ENCODE data around the gene HMGXB3.

The HMGXB3 gene

DNA sequence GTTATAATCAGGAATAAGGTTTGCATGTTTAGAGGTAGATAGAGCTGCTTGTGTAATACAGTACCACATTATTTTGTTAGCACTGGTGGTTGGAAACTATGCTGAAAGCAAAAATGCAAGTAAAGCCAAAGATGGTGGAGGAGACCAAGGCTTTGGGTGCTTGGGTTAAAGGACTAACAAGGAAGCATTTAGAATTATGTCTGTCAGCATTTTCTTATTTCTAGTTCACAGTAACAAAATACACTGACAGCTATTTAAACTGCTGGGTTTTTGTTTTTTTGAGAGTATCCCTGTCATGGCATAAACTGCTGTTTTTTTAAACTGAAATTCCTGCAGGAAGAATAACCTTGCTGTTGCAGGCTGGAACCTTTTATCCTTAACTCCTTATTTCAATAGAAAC lies 6.5 kb downstream of the HMGXB3 start:
- Histone ChIP-seq H3K9me3 (ENCODE audit: control insufficient read depth, insufficient read depth, low read length) (no peaks in the 10 kb centered on the region), H3K27ac (ENCODE audit: low read depth, low read length) (no peak overlapping the region), H3K27me3 (ENCODE audit: control insufficient read depth, insufficient read depth, low read length) (no peaks in the 10 kb centered on the region), H3K9ac (ENCODE audit: low read depth, low read length) (no peak overlapping the region), H3K4me1 (ENCODE audit: control insufficient read depth, insufficient read depth, low read length) (peaks cover under 1% of the 10 kb centered on the region; the same call in 1 of the 2 replicates), H3K36me3 (ENCODE audit: control insufficient read depth, insufficient read depth, low read length) (peaks cover 76% of the 10 kb centered on the region), H3K4me3 (ENCODE audit: low read depth, low read length) (no peak overlapping the region)

DNA sequence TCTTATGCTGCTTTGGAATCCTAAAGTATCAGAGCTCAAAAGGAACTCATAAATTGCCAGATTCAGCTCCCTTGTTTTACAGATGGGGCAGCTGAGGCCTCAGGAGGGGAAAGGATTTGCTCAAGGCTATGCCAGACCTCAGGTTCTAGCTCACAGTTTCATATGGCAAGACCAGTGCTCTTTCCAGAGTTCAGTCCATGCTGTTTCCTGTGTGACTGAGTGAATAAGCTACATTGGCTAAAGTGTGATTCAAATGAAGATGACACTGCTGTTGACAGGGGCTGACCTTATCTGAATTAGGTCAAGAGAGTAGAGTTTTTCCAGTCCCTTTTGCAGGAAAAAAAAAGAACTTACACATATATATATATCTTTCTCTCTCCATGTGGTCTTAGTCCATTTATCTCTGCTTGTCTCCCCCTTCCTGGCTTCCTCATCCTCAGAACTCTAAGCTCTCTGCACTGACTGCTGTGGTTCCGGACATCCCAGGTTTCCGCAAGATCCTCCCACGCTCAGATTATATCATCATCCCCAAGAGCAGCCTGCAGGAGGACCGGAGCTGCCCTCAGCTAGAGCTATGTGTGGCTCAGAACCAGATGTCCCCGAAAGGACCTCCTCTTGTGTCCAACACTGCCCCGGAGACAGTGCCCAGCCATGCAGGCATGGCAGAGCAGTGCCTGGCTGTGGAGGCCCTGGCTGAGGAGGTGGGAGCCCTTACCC lies 9.3 kb downstream of the HMGXB3 start:
- H3K27me3 ChIP-seq (ENCODE audit: control insufficient read depth, insufficient read depth, low read length): no peaks in the 10 kb centered on the region
- no peak overlapping the region for H3K9ac ChIP-seq (ENCODE audit: low read depth, low read length)
- peaks cover 93% of the 10 kb centered on the region for H3K36me3 ChIP-seq (ENCODE audit: control insufficient read depth, insufficient read depth, low read length)
- no peaks in the 10 kb centered on the region for H3K9me3 ChIP-seq (ENCODE audit: control insufficient read depth, insufficient read depth, low read length)
- H3K4me1 ChIP-seq (ENCODE audit: control insufficient read depth, insufficient read depth, low read length): no peaks in the 10 kb centered on the region
- no peak overlapping the region for H3K27ac ChIP-seq (ENCODE audit: low read depth, low read length)
- H3K4me3 ChIP-seq (ENCODE audit: low read depth, low read length): no peak overlapping the region

DNA sequence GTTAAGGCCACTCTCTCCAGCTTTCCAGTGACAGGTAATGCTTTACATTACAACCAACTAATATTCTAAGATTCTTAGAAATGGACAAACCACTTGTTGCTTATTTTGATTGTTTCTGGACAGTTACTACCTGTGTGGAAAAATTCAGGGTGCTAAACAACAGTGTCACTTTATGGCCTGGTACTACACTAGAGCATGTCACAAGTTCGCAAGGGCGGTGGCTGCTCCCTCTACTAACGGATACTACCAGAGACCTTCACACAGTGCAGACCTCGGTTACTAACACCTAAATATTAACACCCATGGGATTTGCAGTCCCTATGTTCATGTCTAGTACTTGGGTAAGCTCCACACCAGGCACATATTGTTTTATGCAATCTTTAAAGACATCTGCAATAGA lies 13.4 kb downstream of the HMGXB3 start:
- Histone ChIP-seq H3K27me3 (ENCODE audit: control insufficient read depth, insufficient read depth, low read length) (no peaks in the 10 kb centered on the region), H3K9me3 (ENCODE audit: control insufficient read depth, insufficient read depth, low read length) (no peaks in the 10 kb centered on the region), H3K9ac (ENCODE audit: low read depth, low read length) (no peak overlapping the region), H3K4me1 (ENCODE audit: control insufficient read depth, insufficient read depth, low read length) (no peaks in the 10 kb centered on the region), H3K27ac (ENCODE audit: low read depth, low read length) (no peak overlapping the region), H3K4me3 (ENCODE audit: low read depth, low read length) (no peak overlapping the region), H3K36me3 (ENCODE audit: control insufficient read depth, insufficient read depth, low read length) (peaks cover 93% of the 10 kb centered on the region)

DNA sequence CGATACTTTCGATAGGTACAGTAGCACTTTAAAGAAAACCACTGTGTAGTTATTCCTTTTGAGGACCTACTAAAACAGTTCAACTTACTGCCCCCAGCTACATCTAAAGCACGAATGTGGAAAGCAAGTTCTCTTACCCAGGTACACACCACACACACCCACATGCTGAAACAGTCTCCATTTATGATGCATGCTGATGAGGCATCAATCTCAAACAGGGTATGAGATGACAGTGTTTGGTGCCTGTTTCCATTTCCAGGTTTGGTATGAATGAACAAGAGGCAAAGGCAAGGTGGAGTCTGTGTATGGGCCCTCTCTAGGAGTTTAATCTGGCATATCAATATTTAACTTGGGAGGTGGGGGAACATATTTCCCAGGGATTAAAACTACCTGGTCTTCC lies 13.9 kb downstream of the HMGXB3 start:
- H3K9ac ChIP-seq (ENCODE audit: low read depth, low read length): no peak overlapping the region
- no peaks in the 10 kb centered on the region for H3K27me3 ChIP-seq (ENCODE audit: control insufficient read depth, insufficient read depth, low read length)
- no peaks in the 10 kb centered on the region for H3K4me1 ChIP-seq (ENCODE audit: control insufficient read depth, insufficient read depth, low read length)
- H3K27ac ChIP-seq (ENCODE audit: low read depth, low read length): no peak overlapping the region
- H3K36me3 ChIP-seq (ENCODE audit: control insufficient read depth, insufficient read depth, low read length): peaks cover 93% of the 10 kb centered on the region
- H3K4me3 ChIP-seq (ENCODE audit: low read depth, low read length): no peak overlapping the region
- H3K9me3 ChIP-seq (ENCODE audit: control insufficient read depth, insufficient read depth, low read length): no peaks in the 10 kb centered on the region

DNA sequence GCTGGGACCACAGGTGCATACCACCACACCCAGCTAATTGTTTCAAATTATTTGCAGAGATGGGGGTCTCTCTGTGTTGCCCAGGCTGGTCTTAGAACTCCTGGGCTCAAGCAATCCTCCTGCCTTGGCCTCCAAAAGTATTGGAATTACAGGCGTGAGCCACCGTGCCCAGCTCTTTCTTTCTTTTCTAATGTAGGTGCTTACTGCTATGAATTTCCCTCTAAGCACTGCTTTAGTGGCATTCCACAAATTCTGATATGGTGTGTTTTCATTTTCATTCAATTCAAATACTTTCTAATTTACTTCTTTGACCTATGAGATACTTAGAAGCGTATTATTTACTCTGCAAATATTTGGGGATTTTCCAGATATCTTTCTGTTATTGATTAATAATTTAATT lies 14.9 kb downstream of the HMGXB3 start:
- no peak overlapping the region for H3K27ac ChIP-seq (ENCODE audit: low read depth, low read length)
- peaks cover 93% of the 10 kb centered on the region for H3K36me3 ChIP-seq (ENCODE audit: control insufficient read depth, insufficient read depth, low read length)
- no peaks in the 10 kb centered on the region for H3K4me1 ChIP-seq (ENCODE audit: control insufficient read depth, insufficient read depth, low read length)
- H3K4me3 ChIP-seq (ENCODE audit: low read depth, low read length): no peak overlapping the region
- no peaks in the 10 kb centered on the region for H3K9me3 ChIP-seq (ENCODE audit: control insufficient read depth, insufficient read depth, low read length)
- H3K9ac ChIP-seq (ENCODE audit: low read depth, low read length): no peak overlapping the region
- no peaks in the 10 kb centered on the region for H3K27me3 ChIP-seq (ENCODE audit: control insufficient read depth, insufficient read depth, low read length)

DNA sequence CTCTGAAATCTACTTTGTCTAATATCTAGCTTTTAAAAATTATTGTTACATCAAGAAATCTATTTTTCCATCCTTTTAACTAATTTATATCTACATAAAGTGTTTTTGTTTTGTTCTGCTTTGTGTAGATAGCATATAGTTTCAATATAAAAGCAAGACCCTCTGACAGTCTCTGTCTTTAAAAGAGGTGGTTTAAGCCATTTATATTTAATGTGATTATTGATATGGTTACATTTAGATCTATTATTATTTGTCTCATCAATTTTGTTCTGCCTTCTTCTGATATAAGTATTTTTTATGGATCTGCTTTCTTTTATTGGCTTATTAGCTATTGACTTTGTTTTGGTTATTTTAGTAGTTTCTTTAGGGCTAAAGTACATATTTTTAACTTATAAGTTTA lies 16.0 kb downstream of the HMGXB3 start:
- Histone ChIP-seq H3K36me3 (ENCODE audit: control insufficient read depth, insufficient read depth, low read length) (peaks cover 94% of the 10 kb centered on the region), H3K4me1 (ENCODE audit: control insufficient read depth, insufficient read depth, low read length) (peaks cover 8% of the 10 kb centered on the region), H3K9ac (ENCODE audit: low read depth, low read length) (no peak overlapping the region), H3K4me3 (ENCODE audit: low read depth, low read length) (no peak overlapping the region), H3K27me3 (ENCODE audit: control insufficient read depth, insufficient read depth, low read length) (no peaks in the 10 kb centered on the region), H3K9me3 (ENCODE audit: control insufficient read depth, insufficient read depth, low read length) (no peaks in the 10 kb centered on the region), H3K27ac (ENCODE audit: low read depth, low read length) (no peak overlapping the region)

DNA sequence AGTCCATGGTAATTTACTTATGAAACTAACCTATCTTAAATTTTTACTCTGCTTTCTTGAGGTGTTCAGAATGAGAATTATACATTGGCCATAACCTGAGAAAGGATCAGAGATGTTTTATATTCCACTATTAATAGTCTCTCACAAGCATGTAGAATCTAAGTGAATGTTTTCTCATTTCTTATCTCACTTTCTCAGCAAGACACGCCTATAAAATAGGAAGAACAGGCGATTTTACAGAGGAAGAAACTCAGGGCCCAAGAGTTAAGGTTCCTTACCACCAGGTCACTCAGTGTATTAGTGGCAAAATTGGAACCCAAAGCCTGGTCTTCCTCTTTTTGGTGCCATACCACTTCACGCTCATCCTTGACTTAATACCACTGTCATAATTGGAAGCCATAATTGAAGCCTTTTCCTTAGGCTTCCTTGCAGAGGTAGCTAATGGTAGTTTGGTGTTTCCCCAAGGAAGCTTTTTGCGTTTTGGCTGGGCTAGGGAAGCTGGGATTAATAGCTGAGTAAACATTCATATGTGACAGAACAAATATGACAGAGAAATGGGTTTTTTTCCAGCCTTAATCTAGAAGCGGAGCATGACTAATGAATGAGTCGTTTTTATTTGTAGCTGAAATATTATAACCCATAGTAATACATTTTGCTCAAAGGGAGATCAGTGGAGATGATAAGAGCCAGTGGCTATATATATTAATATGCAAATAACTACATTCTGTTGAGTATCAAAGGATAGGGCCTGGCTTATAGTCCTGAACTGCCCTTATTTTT lies 16.9 kb downstream of the HMGXB3 start:
- Histone ChIP-seq H3K9me3 (ENCODE audit: control insufficient read depth, insufficient read depth, low read length) (no peaks in the 10 kb centered on the region), H3K27me3 (ENCODE audit: control insufficient read depth, insufficient read depth, low read length) (no peaks in the 10 kb centered on the region), H3K27ac (ENCODE audit: low read depth, low read length) (no peak overlapping the region), H3K36me3 (ENCODE audit: control insufficient read depth, insufficient read depth, low read length) (peaks cover 94% of the 10 kb centered on the region), H3K9ac (ENCODE audit: low read depth, low read length) (no peak overlapping the region), H3K4me3 (ENCODE audit: low read depth, low read length) (no peak overlapping the region), H3K4me1 (ENCODE audit: control insufficient read depth, insufficient read depth, low read length) (peaks cover 16% of the 10 kb centered on the region)

DNA sequence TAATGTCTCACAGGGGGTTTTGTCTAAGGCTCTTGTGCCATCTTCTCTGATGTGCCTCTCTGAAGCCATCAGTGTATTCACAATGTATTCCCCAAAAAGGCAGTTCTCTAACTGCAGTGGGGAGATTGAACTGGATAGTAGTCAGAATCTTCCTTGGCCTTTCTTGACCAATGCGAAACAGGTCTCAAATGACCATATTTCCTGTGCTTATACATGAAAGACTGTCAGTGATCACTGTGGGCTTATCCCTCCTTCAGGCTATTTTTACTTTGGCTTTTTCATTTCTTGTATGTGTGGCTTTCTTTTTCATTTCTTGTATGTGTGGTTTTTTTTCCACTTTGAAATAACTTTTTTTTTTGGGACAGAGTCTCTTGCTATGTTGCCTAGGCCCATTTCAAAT lies 19.7 kb downstream of the HMGXB3 start:
- Histone ChIP-seq H3K27me3 (ENCODE audit: control insufficient read depth, insufficient read depth, low read length) (no peaks in the 10 kb centered on the region), H3K4me1 (ENCODE audit: control insufficient read depth, insufficient read depth, low read length) (peaks cover 18% of the 10 kb centered on the region), H3K9ac (ENCODE audit: low read depth, low read length) (no peak overlapping the region), H3K27ac (ENCODE audit: low read depth, low read length) (no peak overlapping the region), H3K36me3 (ENCODE audit: control insufficient read depth, insufficient read depth, low read length) (peaks cover 92% of the 10 kb centered on the region), H3K4me3 (ENCODE audit: low read depth, low read length) (no peak overlapping the region), H3K9me3 (ENCODE audit: control insufficient read depth, insufficient read depth, low read length) (no peaks in the 10 kb centered on the region)

DNA sequence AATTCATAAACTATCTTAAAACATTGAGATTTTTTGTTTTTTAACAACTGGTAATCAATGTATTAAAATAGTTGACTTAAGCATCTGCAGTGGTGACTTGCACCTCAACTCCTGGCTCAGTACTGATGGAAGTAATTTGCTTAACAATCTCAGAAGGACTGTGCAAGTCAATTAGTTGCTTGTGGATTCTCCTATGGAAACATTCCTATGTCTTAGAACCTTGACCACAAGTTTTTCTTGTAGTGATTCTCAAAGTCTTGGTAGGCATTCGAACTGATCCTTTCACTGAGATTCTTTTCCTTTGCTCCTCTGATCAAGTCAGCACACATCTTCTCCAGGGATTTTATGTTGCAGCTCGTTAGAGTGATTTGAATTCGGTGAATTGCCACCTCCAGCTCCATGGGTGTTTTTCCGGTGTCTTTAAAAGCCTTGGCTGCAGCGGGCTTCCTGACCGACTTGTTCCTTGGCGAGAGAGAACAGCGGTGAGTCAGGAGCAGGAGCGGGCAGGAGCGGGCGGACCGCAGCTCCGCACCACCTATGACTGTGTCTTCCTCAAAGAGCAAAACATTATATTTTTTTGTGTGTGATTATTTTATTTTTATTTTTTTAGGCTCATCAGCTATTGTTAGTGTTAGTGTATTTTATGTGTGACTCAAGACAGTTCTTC lies 21.1 kb downstream of the HMGXB3 start:
- Histone ChIP-seq H3K27ac (ENCODE audit: low read depth, low read length) (peak overlapping the region; percentile 93), H3K4me1 (ENCODE audit: control insufficient read depth, insufficient read depth, low read length) (peaks cover 18% of the 10 kb centered on the region), H3K36me3 (ENCODE audit: control insufficient read depth, insufficient read depth, low read length) (peaks cover 93% of the 10 kb centered on the region), H3K4me3 (ENCODE audit: low read depth, low read length) (0 out of 2 replicates have a peak overlapping the region, but pooled peaks have one; percentile 23), H3K9me3 (ENCODE audit: control insufficient read depth, insufficient read depth, low read length) (no peaks in the 10 kb centered on the region), H3K27me3 (ENCODE audit: control insufficient read depth, insufficient read depth, low read length) (no peaks in the 10 kb centered on the region), H3K9ac (ENCODE audit: low read depth, low read length) (0 out of 2 replicates have a peak overlapping the region, but pooled peaks have one; percentile 2)

DNA sequence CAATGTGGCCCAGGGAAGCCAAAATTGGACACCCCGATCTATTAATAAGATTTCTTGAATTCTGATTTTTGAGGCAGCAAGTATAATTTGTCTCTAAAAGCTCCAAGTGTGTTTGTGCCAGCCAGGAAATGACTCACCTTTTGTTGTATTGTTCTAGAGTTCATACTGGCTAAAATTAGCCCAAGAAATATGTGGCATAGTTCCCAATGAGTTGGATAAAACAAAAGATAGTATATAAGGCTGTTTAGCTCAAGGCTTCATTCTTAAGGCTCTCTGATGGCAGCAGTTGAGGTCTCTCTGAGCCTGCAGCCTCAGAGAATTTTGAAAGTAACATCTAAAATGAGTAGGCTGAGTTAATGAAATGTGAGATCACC lies 21.6 kb downstream of the HMGXB3 start:
- H3K4me1 ChIP-seq (ENCODE audit: control insufficient read depth, insufficient read depth, low read length): peaks cover 18% of the 10 kb centered on the region

DNA sequence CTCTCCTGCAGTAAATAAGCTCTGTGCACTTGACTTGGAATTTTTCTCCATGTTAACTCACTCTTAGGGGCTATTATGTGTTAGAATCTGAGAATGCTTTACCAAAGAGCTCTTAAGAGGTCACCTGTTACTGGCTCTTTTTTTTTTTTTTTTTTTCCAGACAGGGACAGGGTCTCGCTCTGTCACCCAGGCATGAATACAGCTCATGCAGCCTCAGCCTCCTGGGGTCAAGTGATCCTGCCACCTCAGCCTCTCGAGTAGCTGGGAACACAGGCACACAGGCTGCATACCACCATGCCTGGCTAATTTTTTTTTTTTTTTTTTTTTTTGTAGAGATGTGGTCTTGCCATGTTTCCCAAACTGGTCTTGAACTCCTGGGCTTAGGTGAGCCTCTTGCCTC lies 22.1 kb downstream of the HMGXB3 start:
- Histone ChIP-seq H3K9ac (ENCODE audit: low read depth, low read length) (no peak overlapping the region), H3K4me3 (ENCODE audit: low read depth, low read length) (no peak overlapping the region), H3K36me3 (ENCODE audit: control insufficient read depth, insufficient read depth, low read length) (peaks cover 95% of the 10 kb centered on the region), H3K27me3 (ENCODE audit: control insufficient read depth, insufficient read depth, low read length) (no peaks in the 10 kb centered on the region), H3K4me1 (ENCODE audit: control insufficient read depth, insufficient read depth, low read length) (peaks cover 18% of the 10 kb centered on the region), H3K27ac (ENCODE audit: low read depth, low read length) (peak overlapping the region; percentile 93), H3K9me3 (ENCODE audit: control insufficient read depth, insufficient read depth, low read length) (no peaks in the 10 kb centered on the region)

More for the DNA sequence above, 21.6 kb downstream of the HMGXB3 start:
- Histone ChIP-seq H3K9me3 (ENCODE audit: control insufficient read depth, insufficient read depth, low read length) (no peaks in the 10 kb centered on the region), H3K27ac (ENCODE audit: low read depth, low read length) (peak overlapping the region; percentile 93), H3K9ac (ENCODE audit: low read depth, low read length) (no peak overlapping the region), H3K27me3 (ENCODE audit: control insufficient read depth, insufficient read depth, low read length) (no peaks in the 10 kb centered on the region), H3K4me3 (ENCODE audit: low read depth, low read length) (no peak overlapping the region), H3K36me3 (ENCODE audit: control insufficient read depth, insufficient read depth, low read length) (peaks cover 95% of the 10 kb centered on the region)
